Measurements from ENCODE around the gene OR10A6. TPM values are rescaled to one million over a fixed set of nuclear protein-coding genes. Genes with fewer than 3 reads are reported as not detected.

OR10A6 gene
- polyA plus RNA-seq, 5 donors, result 0.04 to 0.09 (median 0.08) TPM

- no peak for DNase-seq
Observed at GRCh38 chr11:7910286-7910788, 20.7 kb downstream of the OR10A6 start.

GRCh38 chr11:7909585-7910285, 21.3 kb downstream of the OR10A6 start:
- DNase-seq, result no peak

GRCh38 chr11:7907121-7907520, 23.9 kb downstream of the OR10A6 start:
- no peak for DNase-seq

- DNase-seq, result no peak
Observed at GRCh38 chr11:7906481-7906880, 24.6 kb downstream of the OR10A6 start.

- DNase-seq, result no peak
Observed at GRCh38 chr11:7905961-7906429, 25.1 kb downstream of the OR10A6 start.

- DNase-seq, result no peak
Observed at GRCh38 chr11:7905549-7905948, 25.5 kb downstream of the OR10A6 start.

- no peak for DNase-seq
Observed at GRCh38 chr11:7904917-7905316, 26.2 kb downstream of the OR10A6 start.

- no peak for DNase-seq
Observed at GRCh38 chr11:7903940-7904339, 27.1 kb downstream of the OR10A6 start.

GRCh38 chr11:7901319-7901854, 29.7 kb downstream of the OR10A6 start:
- no peak for DNase-seq

- no peak for DNase-seq
Observed at GRCh38 chr11:7900686-7901085, 30.4 kb downstream of the OR10A6 start.

- DNase-seq, result no peak
Observed at GRCh38 chr11:7899418-7899817, 31.6 kb downstream of the OR10A6 start.

- no peak for DNase-seq
Observed at GRCh38 chr11:7898666-7899283, 32.3 kb downstream of the OR10A6 start.

GRCh38 chr11:7896009-7896785, 34.9 kb downstream of the OR10A6 start:
- no peak for DNase-seq

GRCh38 chr11:7894251-7894650, 36.8 kb downstream of the OR10A6 start:
- DNase-seq, result no peak

GRCh38 chr11:7893796-7894195, 37.3 kb downstream of the OR10A6 start:
- DNase-seq, result no peak

GRCh38 chr11:7892840-7893254, 38.2 kb downstream of the OR10A6 start:
- peak in 1 of 2 donors; percentile 38 for DNase-seq

- no peak for DNase-seq
Observed at GRCh38 chr11:7892059-7892699, 38.9 kb downstream of the OR10A6 start.

- DNase-seq, result no peak
Observed at GRCh38 chr11:7890417-7891172, 40.5 kb downstream of the OR10A6 start.

GRCh38 chr11:7889985-7890384, 41.1 kb downstream of the OR10A6 start:
- no peak for DNase-seq

- no peak for DNase-seq
Observed at GRCh38 chr11:7882860-7883259, 48.2 kb downstream of the OR10A6 start.
